Measurements from ENCODE around the gene M1AP.

The M1AP gene

GRCh38 chr2:74648009-74648443, at the start of gene M1AP:
Gene M1AP, minus strand, starts transcription at chr2:74648330. Its CDS starts 8,055 bp downstream, at chr2:74640275.
- DNase-seq, result no peak

GRCh38 chr2:74696829-74697228, 48.7 kb upstream of the M1AP start:
- DNase-seq, result no peak

GRCh38 chr2:74695663-74696062, 47.5 kb upstream of the M1AP start:
- no peak for DNase-seq

GRCh38 chr2:74694281-74694680, 46.2 kb upstream of the M1AP start:
- no peak for DNase-seq

- no peak for DNase-seq
Measured at GRCh38 chr2:74693668-74694067, 45.5 kb upstream of the M1AP start.

- no peak for DNase-seq
Measured at GRCh38 chr2:74693213-74693612, 45.1 kb upstream of the M1AP start.

GRCh38 chr2:74691929-74692328, 43.8 kb upstream of the M1AP start:
- no peak for DNase-seq

- no peak for DNase-seq
Measured at GRCh38 chr2:74690571-74690970, 42.4 kb upstream of the M1AP start.

- DNase-seq, result no peak
Measured at GRCh38 chr2:74689671-74690070, 41.5 kb upstream of the M1AP start.

- no peak for DNase-seq
Measured at GRCh38 chr2:74688881-74689280, 40.8 kb upstream of the M1AP start.

GRCh38 chr2:74685408-74685807, 37.3 kb upstream of the M1AP start:
- no peak for DNase-seq

- no peak for DNase-seq
Measured at GRCh38 chr2:74682501-74682900, 34.4 kb upstream of the M1AP start.

GRCh38 chr2:74679615-74680014, 31.5 kb upstream of the M1AP start:
- no peak for DNase-seq

GRCh38 chr2:74676331-74676730, 28.2 kb upstream of the M1AP start:
- DNase-seq, result no peak

GRCh38 chr2:74675090-74675489, 27.0 kb upstream of the M1AP start:
- DNase-seq, result no peak

- no peak for DNase-seq
Measured at GRCh38 chr2:74673826-74674528, 25.8 kb upstream of the M1AP start.

- DNase-seq, result no peak
Measured at GRCh38 chr2:74671479-74671878, 23.3 kb upstream of the M1AP start.

GRCh38 chr2:74670263-74670662, 22.1 kb upstream of the M1AP start:
- no peak for DNase-seq

- no peak for DNase-seq
Measured at GRCh38 chr2:74668087-74668486, 20.0 kb upstream of the M1AP start.

GRCh38 chr2:74659462-74659861, 11.3 kb upstream of the M1AP start:
- no peak for DNase-seq

GRCh38 chr2:74658516-74658915, 10.4 kb upstream of the M1AP start:
- DNase-seq, result no peak

- DNase-seq, result no peak
Measured at GRCh38 chr2:74655579-74655978, 7.4 kb upstream of the M1AP start.

- DNase-seq, result peak; percentile 97
Measured at GRCh38 chr2:74653985-74654882, 6.1 kb upstream of the M1AP start, which contains the start of gene SEMA4F. Gene SEMA4F, plus strand, starts transcription at chr2:74654247. Its CDS starts 130 bp downstream, at chr2:74654377.

GRCh38 chr2:74653589-74653984, 5.5 kb upstream of the M1AP start:
- DNase-seq, result no peak

Measured in left hindlimb (tissue), 1 donor.